Thyroid gland (tissue), 4 donors: ENCODE results near the gene FOXJ3.

Source experiments
- CTCF ChIP-seq, 6 experiments: fragments of 200-600 bp in 3 of 6; fragments of 450-650 bp in 3 of 6; sonication (generic) in 3 of 6; IDR thresholded peaks; one replicate each; pipeline ENCODE4 v1.5.1; 2016 to 2019; ENCODE audit warnings: antibody characterized with exemption in 6 of 6, mild to moderate bottlenecking in 2 of 6, inconsistent platforms in 1 of 6, moderate library complexity in 1 of 6
- POLR2A ChIP-seq, 2 donors: fragments of 450-650 bp; IDR thresholded peaks; one replicate each; pipeline ENCODE4 v1.6.1; 2017; ENCODE audit warnings: antibody characterized with exemption in 2 of 2, mild to moderate bottlenecking in 2 of 2, moderate library complexity in 1 of 2

GRCh38 chr1:42322577-42322976 is 12.5 kb downstream of the FOXJ3 start:
- TF ChIP-seq CTCF (IDR thresholded peaks at IDR 0.05) (no peak), POLR2A (IDR thresholded peaks at IDR 0.05) (no peak)
